Posterior cingulate gyrus (tissue), 11 donors: ENCODE data around the gene ASPDH.

Experiments used
- DNase-seq, 10 donors: peaks; one replicate each; pipeline versions ENCODE4 v3.0.0 to v3.0.0-alpha.2; 2020 to 2021; ENCODE audit warnings: mixed read lengths in 3 of 10
- intact Hi-C: fragments of 100-400 bp; cut with DNase I; formaldehyde crosslinking; loops from one replicate; pipeline ENCODE4 v1.15.1; 2023

Gene ASPDH

DNA sequence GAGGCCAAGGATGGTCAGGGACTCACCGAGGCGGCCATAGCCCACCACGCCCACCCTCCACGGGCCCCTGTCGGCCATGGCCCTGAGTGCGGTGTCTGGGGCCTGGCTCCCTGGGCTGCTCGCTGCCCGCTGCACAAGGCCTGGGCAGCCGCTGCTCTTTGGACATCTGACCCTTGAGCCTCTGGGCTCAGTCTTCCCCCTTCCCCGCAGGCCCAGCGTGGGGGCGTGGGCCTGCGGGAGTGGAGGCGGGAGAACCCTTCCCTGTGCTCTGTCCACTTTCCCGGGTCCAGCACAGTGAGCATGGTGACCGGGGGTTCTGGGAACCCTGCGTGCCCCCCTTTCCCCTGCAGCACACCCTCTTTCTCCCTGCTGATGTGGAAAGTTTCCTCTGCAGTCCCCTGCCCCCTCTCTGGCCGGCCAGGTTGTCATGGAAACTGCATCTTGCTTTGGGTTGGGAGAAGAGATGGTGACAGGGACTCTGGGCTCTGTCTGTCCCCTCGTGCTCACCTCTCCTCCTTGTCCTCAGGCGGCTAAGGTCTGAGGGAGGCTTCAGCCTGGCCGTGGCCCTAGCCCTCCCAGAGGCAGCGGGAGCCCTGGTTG is at the start of gene ASPDH:
Gene ASPDH (minus strand): TSS at position 168 of the 600 bp plus-strand sequence. CDS start 90 bp downstream, at position 78.
- peak in 8 of 10 donors; percentile 44 to 94 (median 70) for DNase-seq
- intact Hi-C loops, result no loop called here

DNA sequence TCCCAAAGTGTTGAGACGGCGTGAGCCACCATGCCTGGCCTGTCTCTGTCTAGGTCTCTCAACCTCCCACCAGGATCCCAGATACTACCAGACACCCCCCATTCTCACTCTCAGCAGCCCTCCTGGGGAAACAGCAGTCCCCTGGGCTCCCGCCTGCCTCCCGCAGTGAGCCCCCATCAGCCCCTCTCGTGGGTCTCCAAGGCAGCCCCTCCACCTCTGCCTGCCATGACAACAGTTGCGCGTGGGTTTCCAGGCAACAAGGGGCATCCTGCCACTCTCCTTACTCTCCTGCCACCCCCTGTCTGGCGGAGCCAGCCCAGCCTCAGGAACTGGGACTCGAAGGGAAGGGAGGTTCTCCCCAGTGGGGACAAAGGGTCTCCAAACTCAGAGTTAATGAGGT is 49.3 kb upstream of the ASPDH start:
- DNase-seq, result no peak
- intact Hi-C loops, result no loop called here

DNA sequence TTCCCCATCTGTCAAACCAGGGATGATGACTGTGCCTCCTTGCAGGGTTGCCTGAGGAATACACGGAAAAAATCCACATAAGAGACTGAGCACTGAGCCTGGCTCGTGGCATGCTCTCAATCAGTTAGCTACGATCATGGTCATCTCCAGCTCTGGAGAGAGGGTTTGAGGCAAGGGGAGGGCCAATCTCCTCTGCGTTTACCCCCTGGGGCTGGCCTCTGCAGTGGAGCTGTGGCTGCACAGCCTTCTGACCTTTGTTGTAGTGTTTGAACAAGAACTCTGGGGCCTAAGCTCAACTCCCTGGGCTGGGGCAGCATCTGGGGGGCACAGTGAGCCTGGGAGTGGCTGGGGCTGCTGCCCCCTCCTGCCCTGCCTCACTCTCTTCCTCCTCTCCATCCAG is 48.6 kb upstream of the ASPDH start:
- intact Hi-C loops, result no loop called here
- no peak for DNase-seq

DNA sequence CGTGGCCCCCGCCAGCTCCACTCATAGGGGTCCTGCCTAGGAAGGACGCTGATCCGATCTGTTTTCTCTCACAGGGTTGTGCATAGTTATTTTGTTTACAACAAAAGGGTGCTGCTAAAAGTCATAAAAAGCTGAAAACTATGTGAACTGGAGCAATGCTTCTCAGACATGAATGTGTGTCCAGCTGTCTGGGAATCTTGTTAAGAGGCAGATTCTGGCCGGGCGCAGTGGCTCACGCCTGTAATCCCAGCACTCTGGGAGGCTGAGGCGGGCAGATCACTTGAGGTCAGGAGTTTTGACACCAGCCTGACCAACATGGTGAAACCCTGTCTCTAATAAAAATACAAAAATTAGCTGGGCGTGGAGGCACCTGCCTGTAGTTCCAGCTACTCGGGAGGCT is 45.9 kb upstream of the ASPDH start:
- intact Hi-C loops, result no loop called here
- no peak for DNase-seq

DNA sequence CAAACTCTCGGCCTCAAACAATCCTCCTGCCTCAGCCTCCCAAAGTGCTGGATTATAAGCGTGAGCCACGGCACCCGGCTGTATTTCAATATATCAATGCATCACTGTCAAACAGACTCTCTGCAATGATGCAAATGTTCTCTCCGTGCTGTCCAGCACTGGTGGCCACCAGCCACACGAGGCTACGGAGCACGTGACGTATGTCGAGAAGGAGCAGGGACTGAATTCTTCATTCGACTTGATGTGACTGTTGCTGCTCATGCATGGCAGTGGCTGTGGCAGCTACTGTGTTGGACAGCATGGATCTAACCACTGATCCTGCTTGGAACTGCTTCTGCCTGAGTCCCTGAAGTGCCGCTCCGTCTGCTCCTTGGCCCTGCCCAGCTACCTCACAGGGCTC is 44.7 kb upstream of the ASPDH start:
- intact Hi-C loops, result no loop called here
- no peak for DNase-seq

DNA sequence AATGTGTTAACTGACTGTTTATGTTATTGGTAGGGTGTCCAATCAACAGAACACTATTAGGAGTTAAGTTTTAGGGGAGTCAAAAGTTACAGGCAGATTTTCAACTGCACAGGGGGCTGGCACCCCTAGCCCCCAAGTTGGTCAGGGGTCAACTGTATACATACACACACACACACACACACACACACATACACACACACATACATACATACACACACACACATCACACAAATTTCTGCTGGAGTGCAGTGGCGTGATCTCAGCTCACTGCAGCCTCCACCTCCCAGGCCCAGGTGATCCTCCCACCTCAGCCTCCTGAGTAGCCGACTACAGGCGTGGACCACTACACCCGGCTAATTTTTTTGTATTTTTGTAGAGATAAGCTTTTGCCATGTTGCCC is 44.3 kb upstream of the ASPDH start:
- intact Hi-C loops, result no loop called here
- no peak for DNase-seq

DNA sequence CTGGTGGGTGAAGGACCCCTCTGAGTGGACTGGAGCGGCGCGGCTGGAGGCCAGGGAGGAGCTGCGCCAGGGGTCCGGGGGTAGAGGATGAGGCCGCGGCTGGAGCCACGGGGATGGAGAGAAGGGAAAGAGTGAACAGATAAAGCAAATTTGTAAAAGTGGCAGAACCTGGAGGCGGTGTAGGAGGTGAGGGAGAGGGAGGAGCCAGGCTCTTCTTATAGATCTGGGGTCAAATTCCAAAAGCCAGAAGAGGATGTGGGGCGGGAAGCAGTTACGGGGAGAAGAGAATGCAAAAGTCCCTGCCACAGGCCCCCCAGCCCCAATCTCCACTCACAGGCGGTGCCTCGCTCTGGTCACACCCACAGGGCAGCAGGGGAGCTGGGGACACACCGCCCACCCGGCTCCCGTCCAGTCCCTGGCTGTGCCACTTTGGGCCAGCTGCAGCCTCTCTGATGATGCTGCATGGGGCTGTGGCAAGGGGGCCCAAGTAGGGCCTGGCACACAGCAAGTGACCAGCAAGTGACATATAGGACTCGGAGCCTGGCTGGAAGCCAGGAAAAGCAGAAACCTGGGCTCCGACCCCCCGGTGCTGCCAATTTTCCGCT is 43.4 kb upstream of the ASPDH start:
- no peak for DNase-seq
- intact Hi-C loops, result no loop called here

DNA sequence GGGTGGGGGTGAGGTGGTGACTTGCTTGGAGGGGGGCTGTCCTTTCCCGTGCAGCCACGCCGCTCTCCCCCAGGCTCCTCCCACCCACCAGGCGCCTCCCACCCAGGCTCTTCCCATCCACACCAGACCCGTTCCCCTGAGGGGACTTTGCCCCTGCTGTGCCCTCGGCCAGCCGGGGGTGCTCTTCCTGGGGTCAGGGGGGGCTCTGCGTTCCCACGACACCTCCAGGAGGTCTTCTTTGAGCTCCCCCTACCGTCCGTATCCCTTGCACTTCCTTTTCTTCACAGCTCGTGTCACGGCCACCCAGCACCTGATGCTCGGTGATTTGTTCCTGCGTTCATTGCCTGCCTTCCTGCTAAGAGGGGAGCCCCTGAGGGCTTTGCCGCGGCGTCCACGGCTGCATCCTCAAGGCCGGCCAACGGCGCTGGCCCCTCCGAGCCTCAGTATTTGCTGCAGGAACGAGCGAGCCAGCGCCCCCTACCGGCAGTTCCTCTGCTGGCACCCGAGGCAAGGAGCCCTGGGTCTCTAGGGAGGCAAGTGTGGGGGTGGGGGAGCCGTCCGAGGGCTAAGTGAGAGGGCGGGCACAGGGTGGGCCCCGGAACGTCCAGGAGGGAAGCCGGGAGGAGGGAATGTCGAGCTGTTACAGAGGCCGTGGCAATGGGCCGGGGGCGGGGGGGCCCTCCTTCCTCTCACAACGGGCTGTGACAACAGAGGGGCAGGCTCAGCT is 42.7 kb upstream of the ASPDH start:
- peak; percentile 76 to 98 (median 90) for DNase-seq
- intact Hi-C loops, result loop anchor here (1.0 kb wide), 1 partner anchor 18 kb away; no protein-coding TSS in a partner anchor

DNA sequence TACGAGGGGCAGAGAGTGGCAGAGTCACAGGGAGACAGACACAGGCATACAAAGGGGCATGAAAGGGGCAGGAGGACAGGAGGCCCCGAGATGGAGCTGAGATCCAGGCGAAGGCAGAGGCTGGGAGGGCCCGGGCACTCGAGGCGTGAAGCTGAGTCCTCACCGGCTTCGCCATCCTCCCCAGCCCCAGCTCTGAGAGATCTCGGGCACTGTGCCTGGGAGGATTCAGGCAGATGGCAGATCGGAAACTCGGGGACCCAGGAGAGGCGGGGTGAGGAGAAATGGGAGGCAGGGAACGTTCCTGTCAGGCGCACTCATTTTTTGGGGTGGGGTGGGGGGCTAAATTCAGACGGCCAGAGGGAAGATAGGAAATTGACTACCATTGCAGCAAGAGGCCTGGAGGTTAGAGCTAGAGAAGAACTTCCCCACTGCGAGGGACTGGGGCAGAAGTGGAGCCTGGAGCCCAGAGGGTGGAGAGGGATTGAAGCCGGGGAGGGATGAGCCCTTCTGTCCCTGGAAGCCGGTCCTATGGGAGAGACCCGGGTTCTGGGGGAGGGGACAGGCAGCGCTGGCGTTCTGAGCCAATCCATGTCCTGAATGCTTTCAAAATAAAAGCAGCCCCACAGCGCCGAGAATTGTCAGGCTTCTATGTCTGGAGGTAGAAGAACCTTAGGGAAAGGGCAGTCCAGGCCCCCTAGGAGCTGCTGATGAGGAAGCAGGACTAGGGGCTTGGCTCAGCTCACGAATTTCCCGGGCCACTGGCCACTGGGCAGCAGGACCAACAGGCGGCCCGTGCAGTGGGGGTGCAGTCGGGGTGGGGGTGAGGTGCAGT is 42.0 kb upstream of the ASPDH start:
- intact Hi-C loops, result loop anchor here (1.0 kb wide), 1 partner anchor 17 kb away; no protein-coding TSS in a partner anchor
- peak in 5 of 10 donors; percentile 51 to 93 (median 89) for DNase-seq

DNA sequence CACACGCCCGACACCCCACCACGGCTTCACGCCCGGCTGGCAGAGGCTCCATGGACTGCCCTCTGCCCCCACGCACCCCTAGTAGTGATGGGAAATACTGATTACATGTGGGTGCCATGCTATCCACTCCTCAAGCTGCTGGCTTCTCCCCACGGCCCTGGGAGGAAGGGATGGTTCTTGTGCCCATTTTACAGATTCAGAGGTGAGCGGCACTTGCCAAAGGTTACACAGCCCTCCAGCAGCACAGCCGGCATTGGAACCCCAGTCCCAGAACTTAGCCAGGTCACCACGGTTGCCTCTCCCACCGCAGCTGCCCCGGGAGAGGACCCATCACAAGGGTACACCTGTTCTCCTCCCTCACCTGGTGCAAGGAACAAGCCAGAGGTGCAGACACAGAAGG is 41.3 kb upstream of the ASPDH start:
- no peak for DNase-seq
- intact Hi-C loops, result no loop called here

DNA sequence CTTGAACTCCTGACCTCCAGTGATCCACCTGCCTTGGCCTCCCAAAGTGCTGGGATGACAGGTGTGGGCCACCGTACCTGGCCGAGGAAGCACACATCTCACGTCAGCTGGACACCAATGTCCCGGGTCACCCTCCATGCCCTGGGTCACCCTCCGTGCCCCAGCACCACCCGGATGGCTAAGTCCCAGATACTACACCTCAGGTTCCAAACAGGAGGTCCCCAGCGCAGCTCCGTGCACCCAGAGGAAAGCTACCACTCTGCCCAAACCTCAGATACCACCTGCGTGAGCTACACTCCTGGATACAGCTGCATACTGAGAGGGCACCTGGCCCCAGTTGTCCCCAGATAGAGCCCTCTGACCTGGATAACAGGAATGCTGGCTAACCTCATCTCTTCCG is 40.5 kb upstream of the ASPDH start:
- intact Hi-C loops, result no loop called here
- peak in 1 of 10 donors; percentile 50 for DNase-seq

DNA sequence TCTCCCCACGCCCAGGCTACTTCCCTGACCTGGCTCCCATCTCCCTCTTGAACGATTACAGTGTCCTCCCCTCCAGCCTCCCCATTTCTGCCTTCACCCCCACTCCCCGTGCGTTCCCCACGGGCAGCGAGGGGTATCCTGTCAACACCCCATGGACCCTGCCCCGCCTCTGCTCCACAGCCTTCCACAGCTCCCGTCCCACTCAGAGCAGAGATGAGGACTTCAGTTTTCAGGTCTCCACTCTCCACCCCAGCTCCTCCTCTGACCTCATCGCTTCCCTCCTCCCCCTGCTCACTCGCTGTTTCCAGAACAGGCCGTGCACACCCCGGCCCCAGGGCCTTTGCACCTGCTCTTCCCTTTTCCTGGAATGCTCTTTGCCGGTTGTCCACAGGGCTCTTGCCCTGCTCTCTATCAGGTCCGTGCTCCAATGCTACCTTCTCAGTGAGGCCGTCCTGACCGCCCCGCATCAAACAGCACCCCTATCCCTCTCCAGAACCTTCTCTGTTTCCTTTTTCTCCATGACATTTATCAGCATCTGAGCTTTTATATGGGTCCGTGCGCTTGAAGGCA is 39.5 kb upstream of the ASPDH start:
- intact Hi-C loops, result no loop called here
- DNase-seq, result peak in 1 of 10 donors; percentile 55

DNA sequence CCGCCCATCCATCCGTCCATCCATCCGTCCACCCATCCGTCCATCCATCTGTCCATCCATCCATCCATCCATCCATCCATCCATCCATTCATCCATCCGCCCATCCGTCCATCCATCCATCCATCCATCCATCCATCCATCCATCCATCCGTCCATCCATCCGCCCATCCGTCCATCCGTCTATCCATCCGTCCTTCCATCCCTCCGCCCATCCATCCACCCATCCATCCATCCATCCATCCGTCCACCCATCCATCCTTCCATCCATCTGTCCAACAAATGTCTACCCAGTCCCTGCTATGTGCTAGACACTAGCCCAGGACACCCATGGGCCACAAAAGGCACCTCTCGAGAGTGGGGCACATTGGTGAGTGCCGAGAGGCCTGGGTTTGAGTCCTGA is 38.8 kb upstream of the ASPDH start:
- intact Hi-C loops, result no loop called here
- DNase-seq, result no peak

DNA sequence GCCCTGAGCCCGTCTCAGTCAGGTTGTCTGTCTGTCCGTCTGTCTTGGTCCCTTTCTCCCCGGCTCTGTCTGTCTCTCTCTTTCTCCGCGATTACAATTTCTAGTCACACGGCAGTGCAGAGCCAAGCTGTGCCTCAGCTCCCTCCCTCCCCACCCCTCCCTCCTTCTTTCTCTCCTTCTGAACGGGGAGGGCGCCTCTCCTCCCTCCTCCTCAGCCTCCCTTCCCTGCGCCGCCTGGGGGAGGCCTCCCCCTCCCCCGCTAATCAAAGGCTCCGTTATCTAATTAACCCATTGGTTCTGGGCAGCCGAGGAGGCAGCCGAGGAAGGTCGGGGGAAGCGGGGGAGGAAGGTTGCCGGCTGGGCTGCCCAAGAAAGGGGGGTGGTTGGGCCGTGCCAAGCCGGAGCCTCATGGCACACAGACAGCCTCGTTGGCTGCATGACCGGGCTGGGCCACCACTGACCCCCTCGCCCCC is 38.0 kb upstream of the ASPDH start:
- intact Hi-C loops, result no loop called here

DNA sequence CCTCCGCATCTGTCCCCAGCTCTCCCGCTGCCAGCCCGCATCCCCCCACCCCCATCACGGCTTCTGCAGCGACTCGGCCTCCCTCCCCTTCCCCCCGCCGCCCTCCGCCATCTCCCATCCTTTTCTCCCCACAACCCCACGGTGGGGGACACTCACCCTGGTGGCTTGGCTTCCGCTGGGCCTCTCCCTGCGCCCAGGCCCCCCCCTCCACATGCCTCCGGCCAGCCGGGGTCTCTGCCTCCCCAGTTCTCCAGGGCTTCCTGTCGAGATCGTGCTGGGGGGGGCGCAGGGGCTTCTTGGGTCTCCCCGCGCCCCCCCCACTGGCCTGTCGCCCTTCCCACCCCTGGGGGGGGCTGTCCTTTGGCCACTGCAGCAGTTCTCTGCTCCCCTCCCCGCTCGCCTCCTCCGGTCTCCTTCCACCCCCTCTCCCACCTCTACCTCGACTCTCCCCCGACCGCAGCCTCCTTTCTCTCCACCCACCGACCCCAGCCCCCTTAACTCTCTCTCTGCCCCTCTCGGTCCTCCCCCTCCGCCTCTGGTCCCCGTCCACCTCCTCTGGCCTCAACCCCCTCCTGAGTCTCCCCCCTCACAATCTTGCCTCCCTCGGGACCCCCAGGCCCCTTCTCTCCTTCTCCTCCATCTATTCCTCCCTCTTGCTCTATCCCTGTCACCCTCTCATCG is 37.5 kb upstream of the ASPDH start:
- DNase-seq, result peak in 1 of 10 donors; percentile 46
- intact Hi-C loops, result no loop called here

More for the DNA sequence above, 38.0 kb upstream of the ASPDH start:
- DNase-seq, result peak in 9 of 10 donors; percentile 53 to 92 (median 66)

DNA sequence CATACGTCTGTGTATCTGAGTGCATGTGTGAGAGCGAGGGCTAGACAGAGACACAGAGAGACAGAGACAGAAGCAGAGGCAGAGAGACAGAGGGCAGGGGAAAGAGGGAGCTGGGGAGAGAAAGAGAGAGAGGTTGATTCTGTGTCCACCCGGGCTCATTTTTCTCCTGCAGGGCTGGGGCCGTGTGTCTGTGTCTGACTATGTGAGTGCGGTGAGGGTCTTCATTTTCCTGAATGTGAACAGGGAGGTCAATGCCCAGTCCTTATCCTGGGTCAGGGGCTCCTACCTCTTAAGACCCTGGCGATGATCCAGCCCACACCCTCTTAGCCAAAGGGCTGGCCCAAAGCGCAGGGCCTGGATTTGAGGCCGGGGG is 36.9 kb upstream of the ASPDH start:
- peak in 1 of 10 donors; percentile 83 for DNase-seq
- intact Hi-C loops, result no loop called here

DNA sequence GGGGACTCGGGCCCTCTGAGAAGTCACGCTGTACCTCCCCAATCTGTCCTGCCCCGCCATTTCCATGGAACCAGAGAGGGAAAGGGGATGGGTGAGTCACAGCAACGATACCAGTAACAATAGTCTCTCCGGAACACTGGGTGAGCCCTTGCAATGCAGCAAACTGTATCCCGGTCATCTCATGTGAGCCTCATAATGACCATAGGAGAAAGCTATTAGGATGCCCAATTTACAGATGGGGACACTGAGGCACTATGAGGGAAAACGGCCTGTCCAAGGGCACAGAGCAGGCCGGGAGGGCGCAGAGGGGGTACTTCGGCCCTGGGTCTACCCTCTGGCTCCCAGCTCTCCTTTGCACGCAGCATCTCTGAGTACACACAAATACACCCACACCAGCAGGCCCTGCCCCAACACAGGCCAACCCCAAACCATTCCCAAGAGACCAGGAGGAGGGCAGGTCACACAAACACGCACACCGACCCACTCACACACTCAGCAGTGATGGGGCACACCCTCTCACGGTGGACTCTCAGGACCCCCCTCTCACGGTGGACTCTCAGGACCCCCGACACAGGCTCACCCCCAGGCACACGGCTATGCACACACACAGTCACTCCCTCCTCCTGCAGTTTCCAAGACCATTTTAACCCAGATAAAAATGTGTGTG is 36.3 kb upstream of the ASPDH start:
- intact Hi-C loops, result loop anchor here (10.0 kb wide), 1 partner anchor 55 kb away; no protein-coding TSS in a partner anchor
- peak in 1 of 10 donors; percentile 71 for DNase-seq

DNA sequence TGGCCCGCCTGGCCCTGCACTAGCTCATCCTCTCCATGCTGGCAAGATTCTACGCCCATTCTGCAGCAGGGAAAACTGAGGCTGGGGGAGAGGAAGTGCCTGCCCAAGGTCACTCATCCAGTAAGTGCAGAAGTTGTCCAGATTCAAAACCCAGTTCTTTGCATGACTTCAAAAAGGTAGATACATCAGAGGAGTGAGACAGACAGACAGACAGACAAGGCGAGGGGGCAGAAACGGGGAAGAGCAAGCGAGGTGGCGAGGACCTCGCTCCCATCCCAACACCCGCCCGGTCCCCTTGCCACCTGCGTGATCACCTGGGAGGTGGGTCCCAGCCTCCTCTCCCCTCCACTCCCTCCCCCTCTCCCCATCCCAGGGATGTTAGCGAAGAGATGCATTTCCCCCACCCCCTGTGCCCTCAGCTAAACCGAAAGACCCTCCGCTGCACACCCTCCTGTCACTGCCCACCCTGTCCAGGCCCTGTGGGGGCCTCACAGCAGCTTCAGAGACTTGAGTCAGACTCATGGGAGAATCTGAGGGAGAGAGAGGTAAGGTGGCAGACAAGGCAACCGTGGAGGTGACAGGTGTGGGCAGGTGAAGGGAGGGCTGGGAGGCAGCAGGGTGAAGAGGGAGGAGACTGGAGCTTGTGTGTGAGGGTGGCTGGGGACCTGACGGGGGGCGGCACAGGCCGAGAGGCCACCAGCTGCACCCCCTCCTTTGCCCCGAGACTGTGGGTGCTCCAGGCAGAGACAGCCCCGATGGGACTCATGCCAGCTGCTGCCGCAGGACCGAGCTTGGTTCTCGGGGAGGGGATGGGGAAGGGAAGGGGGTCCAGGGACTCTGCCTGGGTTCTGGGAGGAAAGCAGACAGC is 35.6 kb upstream of the ASPDH start:
- DNase-seq, result peak in 2 of 10 donors; percentile 52 to 90
- intact Hi-C loops, result loop anchor here (10.0 kb wide), 1 partner anchor 54 kb away; no protein-coding TSS in a partner anchor
